ENCODE measurements around the gene FBXO31.

DNA sequence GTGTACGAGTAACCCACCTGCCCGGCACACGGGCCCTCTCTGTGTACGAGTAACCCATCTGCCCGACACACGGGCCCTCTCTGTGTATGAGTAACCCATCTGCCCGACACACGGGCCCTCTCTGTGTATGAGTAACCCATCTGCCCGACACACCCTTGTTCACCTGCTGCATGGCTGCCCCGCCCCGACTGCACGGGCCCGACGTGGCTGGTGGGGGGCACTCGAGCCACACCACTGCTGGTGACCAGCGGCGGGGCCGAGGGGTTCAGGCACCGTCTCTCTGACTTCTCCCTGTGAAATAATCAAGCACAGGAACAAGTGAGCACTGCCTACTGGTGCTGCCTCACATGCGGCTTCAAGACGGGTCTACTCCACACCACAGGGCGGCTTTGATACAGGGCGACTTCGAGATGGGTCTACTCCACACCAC, 30.7 kb upstream of the FBXO31 start:
- TF ChIP-seq EZH2phosphoT487 (IDR thresholded peaks at IDR 0.05; ENCODE audit: insufficient read depth, low read depth), result no peak
- no peak for TF ChIP-seq EZH2 (IDR thresholded peaks at IDR 0.05; ENCODE audit: insufficient read depth, poor library complexity, severe bottlenecking)
